CD4-positive, alpha-beta T cell treated with Interleukin-1 beta for 1 hour (primary cell): ENCODE results near the gene GPHN.
"Not testable (repeated sequence)": the region's sequence is repeated elsewhere in the genome, so short reads cannot be mapped to it uniquely, and the experiment has no call there.

Experiments used
- DNase-seq, 2 donors: peaks; one replicate each; pipeline ENCODE4 v3.0.0-alpha.2; 2020 to 2022

Gene GPHN

GRCh38 chr14:66696326-66696725 is 188.4 kb downstream of the GPHN start:
- no peak for DNase-seq

- DNase-seq, result no peak
These were observed 190.6 kb downstream of the GPHN start for GRCh38 chr14:66698503-66698902.

GRCh38 chr14:66701813-66702212 is 193.9 kb downstream of the GPHN start:
- no peak for DNase-seq

- no peak for DNase-seq
These were observed 200.3 kb downstream of the GPHN start for GRCh38 chr14:66708267-66708666.

GRCh38 chr14:66709291-66709690 is 201.3 kb downstream of the GPHN start:
- no peak for DNase-seq

- DNase-seq, result not testable (repeated sequence)
These were observed 206.3 kb downstream of the GPHN start for GRCh38 chr14:66714291-66714690.

GRCh38 chr14:66715313-66715712 is 207.4 kb downstream of the GPHN start:
- DNase-seq, result not testable (repeated sequence)

- DNase-seq, result no peak
These were observed 208.3 kb downstream of the GPHN start for GRCh38 chr14:66716227-66716626.

GRCh38 chr14:66717561-66718140 is 209.7 kb downstream of the GPHN start:
- DNase-seq, result no peak

- DNase-seq, result no peak
These were observed 217.0 kb downstream of the GPHN start for GRCh38 chr14:66724996-66725395.

GRCh38 chr14:66731298-66731697 is 223.4 kb downstream of the GPHN start:
- not testable (repeated sequence) for DNase-seq

- DNase-seq, result no peak
These were observed 227.9 kb downstream of the GPHN start for GRCh38 chr14:66735853-66736252.

- no peak for DNase-seq
These were observed 231.9 kb downstream of the GPHN start for GRCh38 chr14:66739826-66740225.

- DNase-seq, result no peak
These were observed 237.1 kb downstream of the GPHN start for GRCh38 chr14:66745078-66745477.

- peak in 1 of 2 donors; percentile 16 for DNase-seq
These were observed 238.5 kb downstream of the GPHN start for GRCh38 chr14:66746316-66747006.

- DNase-seq, result no peak
These were observed 244.2 kb downstream of the GPHN start for GRCh38 chr14:66752109-66752508.

GRCh38 chr14:66758031-66758613 is 250.2 kb downstream of the GPHN start:
- DNase-seq, result no peak

- DNase-seq, result no peak
These were observed 264.2 kb downstream of the GPHN start for GRCh38 chr14:66772146-66772545.

- no peak for DNase-seq
These were observed 274.9 kb downstream of the GPHN start for GRCh38 chr14:66782853-66783252.

GRCh38 chr14:66790101-66790500 is 282.2 kb downstream of the GPHN start:
- no peak for DNase-seq

- no peak for DNase-seq
These were observed 295.0 kb downstream of the GPHN start for GRCh38 chr14:66802962-66803361.

GRCh38 chr14:66804141-66804540 is 296.2 kb downstream of the GPHN start:
- DNase-seq, result no peak

- DNase-seq, result no peak
These were observed 305.7 kb downstream of the GPHN start for GRCh38 chr14:66813636-66814035.

- DNase-seq, result no peak
These were observed 307.7 kb downstream of the GPHN start for GRCh38 chr14:66815687-66816086.
